ENCODE data around the gene NTN1.

The NTN1 gene

DNA sequence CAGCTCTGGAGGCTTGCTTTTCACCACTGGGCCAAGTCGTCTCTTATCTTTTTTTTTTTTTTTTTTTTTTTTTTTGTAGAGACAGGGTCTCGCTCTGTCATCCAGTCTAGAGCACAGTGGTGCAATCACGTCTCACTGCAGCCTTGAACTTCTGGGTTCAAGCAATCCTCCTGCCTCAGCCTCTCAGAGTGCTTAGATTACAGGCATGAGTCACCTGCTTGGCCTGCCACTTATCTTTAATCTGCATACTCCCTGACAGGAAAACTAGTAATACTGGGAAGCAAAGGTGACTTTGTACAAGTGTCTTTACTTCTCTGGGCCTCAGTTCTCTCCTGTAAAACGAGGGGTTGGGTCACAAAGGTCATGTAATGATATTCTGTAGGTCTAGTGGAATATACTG is 15.0 kb downstream of the NTN1 start:
- no peak for DNase-seq (ENCODE audit: low spot score)

- DNase-seq (ENCODE audit: low spot score) = no peak
Observed at GRCh38 chr17:9037736-9038135, 16.4 kb downstream of the NTN1 start.

- no peak for DNase-seq (ENCODE audit: low spot score)
Observed at GRCh38 chr17:9038380-9038779, 17.1 kb downstream of the NTN1 start.

- DNase-seq (ENCODE audit: low spot score) = no peak
Observed at GRCh38 chr17:9044772-9045463, 23.6 kb downstream of the NTN1 start.

- DNase-seq (ENCODE audit: low spot score) = no peak
Observed at GRCh38 chr17:9050801-9051401, 29.6 kb downstream of the NTN1 start.

DNA sequence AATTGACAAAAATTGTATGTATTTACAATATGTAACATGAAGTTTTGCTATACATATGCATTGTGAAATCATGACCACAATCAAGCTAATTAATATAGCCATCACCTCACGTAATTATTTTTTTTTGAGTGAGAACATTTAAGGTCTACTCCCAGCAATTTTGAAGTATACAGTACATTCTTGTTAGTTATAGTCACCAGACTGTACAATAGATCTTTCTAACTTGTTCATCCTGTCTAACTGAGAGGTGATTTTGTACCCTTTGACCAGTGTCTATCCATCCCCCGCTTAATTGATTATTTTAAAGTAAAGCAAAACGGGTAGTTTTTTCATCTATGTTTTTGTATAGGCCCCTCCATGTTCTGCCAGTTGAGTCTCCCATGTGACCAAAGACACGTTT is 30.3 kb downstream of the NTN1 start:
- no peak for DNase-seq (ENCODE audit: low spot score)

DNA sequence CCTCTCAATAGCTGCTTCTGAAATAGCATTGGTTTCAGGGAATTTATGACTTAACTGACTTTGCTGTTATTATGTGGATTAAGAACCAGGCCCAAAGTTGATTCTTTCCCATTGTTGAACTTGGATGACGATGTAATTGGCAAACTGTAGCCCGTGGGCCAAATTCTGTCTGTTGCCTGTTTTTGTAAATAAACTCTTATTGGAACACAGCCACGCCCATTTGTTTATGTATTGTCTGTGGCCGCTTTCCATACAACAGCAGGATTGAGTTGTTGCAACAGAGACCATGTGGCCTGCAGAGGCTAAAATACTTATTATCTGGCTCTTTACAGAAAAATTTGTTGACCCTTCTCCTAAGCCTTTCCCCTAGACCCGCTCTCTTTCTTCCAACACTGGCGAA is 31.6 kb downstream of the NTN1 start:
- no peak for DNase-seq (ENCODE audit: low spot score)

DNA sequence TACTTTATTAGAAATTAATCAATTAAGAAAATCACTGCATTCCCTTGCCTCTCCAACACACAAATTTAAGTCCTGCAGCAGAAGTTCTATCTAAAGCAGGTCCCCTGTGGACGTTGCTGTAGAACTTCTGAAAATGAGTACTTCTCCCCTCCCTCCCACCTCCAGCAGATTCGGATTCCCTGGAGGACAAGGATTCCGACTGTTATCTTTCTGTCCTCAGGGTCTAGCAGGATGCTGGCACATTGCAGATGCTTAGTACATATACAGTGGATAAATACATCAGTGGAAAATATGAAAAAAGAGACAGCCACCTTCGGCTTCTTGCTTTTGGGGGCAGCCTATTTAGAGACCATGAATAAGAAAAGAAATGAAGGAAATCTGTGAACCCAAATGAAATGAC is 32.1 kb downstream of the NTN1 start:
- no peak for DNase-seq (ENCODE audit: low spot score)

- no peak for DNase-seq (ENCODE audit: low spot score)
Observed at GRCh38 chr17:9054126-9054975, 33.0 kb downstream of the NTN1 start.

DNA sequence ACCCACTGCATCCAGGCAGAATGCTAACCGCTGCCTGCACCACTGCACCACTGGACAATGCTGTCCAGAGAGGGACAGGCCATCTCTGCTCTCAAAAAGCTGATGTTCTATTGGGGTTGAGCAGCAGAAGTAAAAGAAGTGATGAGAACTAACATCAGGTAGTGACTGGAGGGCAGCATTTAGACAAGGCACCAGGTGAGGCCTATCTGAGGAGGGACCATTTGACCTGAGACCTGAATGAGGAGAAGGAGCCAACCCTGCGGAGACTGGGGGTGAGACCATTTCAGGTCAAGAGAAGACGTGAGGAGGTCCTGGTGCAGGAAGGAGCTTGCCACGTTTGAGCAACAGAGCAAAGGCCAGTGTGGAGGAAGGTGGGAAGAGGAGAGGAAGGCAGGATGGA is 34.0 kb downstream of the NTN1 start:
- no peak for DNase-seq (ENCODE audit: low spot score)

GRCh38 chr17:9056566-9056965 is 35.3 kb downstream of the NTN1 start:
- DNase-seq (ENCODE audit: low spot score) = no peak

- no peak for DNase-seq (ENCODE audit: low spot score)
Observed at GRCh38 chr17:9057310-9057709, 36.0 kb downstream of the NTN1 start.

- no peak for DNase-seq (ENCODE audit: low spot score)
Observed at GRCh38 chr17:9062399-9062902, 41.1 kb downstream of the NTN1 start.

GRCh38 chr17:9064311-9064834 is 43.1 kb downstream of the NTN1 start:
- DNase-seq (ENCODE audit: low spot score) = no peak

DNA sequence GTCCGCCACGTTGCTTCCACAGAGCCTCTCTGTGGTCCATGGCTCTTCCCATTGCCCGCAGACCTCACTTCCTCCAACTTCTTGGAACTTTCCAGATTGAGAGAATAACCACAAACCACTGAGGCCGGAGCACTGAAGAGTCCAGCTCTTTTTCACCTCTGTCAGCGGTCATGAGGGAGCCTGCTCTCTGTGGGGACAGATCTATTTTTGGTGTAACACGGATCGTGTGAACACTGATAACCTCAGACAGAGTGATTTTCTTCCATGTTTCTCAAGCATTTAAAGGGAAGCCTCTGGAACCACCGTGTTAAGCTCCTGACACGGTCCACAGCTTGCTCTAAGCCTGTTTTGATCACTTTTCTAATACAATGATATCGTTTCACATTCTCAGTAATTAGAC is 49.7 kb downstream of the NTN1 start:
- no peak for DNase-seq (ENCODE audit: low spot score)

GRCh38 chr17:9071811-9072498 is 50.6 kb downstream of the NTN1 start:
- DNase-seq (ENCODE audit: low spot score) = no peak

DNA sequence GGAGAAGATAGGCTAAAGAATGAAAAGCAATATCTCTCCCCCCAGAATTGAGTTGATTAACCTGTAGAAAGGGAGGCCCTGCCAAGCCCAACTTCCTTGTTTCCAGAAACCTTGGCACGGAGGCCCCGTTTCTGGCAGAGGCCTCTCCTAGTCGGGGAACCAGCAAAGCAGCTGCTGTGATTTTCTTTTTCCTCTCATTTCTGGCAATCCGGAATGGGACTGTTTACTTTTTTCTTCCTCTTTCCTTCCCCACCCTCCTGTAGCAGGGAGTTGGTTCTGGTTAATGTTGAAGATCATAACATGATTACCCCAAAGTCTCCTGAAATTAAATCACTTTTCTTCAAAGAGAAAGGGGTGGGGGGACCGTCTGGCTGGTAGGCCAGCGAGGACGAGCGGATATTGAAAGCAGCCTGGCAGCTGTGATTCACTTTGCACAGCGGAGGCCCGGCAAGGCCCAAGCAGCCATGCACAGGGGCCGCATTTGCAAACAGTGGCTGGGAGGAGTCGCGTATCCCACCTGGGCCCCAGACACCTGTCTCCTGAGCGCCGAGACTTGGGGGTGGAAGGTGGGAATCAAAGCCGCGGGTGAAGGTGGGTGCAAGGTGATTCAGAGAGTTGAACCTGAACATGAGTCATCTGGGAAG is 51.5 kb downstream of the NTN1 start:
- peak; percentile 63 for DNase-seq (ENCODE audit: low spot score)

DNA sequence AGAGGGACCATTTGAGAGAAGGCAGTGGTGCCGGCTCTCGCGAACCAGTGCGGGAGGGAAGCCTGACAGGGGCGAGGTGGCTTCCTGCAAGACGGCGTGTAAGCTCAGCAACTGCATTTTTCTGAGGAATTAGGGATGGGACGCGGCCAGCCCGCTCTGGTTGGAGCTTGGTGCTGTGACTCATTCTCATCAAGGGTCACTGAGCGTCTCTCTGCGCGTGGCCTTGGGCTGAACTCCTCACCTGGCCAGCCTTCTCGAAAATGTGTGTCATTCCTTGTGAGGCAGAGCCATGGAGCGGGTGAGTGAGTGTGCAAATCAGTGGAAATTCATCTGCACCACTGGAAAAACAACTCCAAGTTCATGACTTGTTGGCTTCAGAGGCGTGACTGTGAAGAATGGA is 52.8 kb downstream of the NTN1 start:
- DNase-seq (ENCODE audit: low spot score) = no peak

DNA sequence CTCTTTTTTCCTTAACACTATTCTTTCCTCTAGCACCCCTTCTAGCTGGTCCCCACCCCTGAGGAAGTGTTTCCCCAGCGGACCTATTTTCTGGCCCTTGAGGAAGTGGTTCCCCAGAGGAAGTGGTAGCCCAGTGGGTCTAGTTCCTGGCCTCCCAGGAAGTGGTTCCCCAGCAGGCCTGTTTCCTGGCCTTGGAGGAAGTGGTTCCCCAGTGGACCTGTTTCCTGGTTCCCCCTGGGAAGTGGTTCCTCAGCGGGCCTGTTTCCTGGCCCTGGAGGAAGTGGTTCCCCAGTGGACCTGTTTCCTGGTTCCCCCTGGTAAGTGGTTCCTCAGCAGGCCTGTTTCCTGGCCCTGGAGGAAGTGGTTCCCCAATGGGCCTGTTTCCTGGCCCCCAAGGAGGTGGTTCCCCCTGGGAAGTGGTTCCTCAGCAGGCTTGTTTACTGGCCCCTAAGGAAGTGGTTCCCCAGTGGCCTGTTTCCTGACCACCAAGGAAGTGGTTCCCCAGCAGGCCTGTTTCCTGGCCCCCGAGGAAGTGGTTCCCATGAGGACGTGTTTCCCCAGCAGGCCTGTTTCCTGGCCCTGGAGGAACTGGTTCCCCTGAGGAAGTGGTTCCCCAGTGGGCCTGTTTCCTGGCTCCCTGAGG is 58.3 kb downstream of the NTN1 start:
- DNase-seq (ENCODE audit: low spot score) = no peak

DNA sequence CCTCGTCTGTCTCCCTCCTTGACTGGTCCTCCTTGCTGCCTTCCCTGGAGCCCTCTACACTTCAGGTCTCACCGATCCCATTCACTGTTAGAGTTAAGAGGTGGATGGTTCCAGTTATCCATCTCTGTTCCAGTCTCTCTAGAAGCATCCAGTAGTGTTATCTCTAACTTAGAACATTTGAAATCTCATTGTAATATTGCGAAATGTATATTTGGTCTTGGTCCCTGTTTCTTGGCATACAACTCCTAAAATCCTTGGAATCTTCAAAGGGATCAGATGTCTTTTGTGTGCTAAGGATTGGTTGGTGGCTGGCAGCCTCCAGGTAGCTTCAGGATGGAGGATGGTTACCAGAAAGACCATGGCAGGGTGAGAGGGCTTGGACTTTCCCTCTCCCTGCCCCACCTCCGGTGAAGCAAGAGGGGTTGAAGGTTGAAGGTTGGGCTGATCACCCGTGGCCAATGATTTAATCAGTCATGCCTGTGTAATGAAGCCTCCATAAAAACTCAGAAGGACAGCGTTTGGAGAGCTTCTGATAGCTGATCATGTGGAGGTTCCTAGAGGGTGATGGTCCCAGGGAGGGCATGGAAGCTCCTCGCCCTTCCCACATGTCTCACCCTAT is 59.1 kb downstream of the NTN1 start:
- no peak for DNase-seq (ENCODE audit: low spot score)
